WTC11 (cell line): ENCODE data around the gene OTUD7B.

ENCODE experiments used
- AFF4 ChIP-seq: sonication (generic); formaldehyde crosslinking; IDR thresholded peaks from 2 replicates; pipeline ENCODE4 v1.8.1; 2023; ENCODE audit warnings: mild to moderate bottlenecking, missing genetic modification reagents, borderline replicate concordance
- CTCF ChIP-seq: fragments of 200-600 bp; IDR thresholded peaks from 2 replicates; pipeline ENCODE4 v1.8.0; 2022; ENCODE audit warnings: antibody characterized with exemption
- ELF4 ChIP-seq: sonication (generic); formaldehyde crosslinking; IDR thresholded peaks from 2 replicates; pipeline ENCODE4 v1.8.1; 2022; ENCODE audit warnings: low read depth, mild to moderate bottlenecking, moderate library complexity, missing genetic modification reagents
- ETV6 ChIP-seq: sonication (generic); formaldehyde crosslinking; IDR thresholded peaks from 2 replicates; pipeline ENCODE4 v1.8.1; 2022; ENCODE audit warnings: mild to moderate bottlenecking, missing genetic modification reagents
- IRF2 ChIP-seq: sonication (generic); formaldehyde crosslinking; IDR thresholded peaks from 2 replicates; pipeline ENCODE4 v1.8.0; 2022; ENCODE audit warnings: low read depth, missing genetic modification reagents, borderline replicate concordance
- NFYB ChIP-seq: sonication (generic); formaldehyde crosslinking; conservative IDR thresholded peaks from 2 replicates; pipeline ENCODE4 v1.8.0; 2022; ENCODE audit warnings: low read depth, missing genetic modification reagents
- NR3C1 ChIP-seq: sonication (generic); formaldehyde crosslinking; conservative IDR thresholded peaks from 2 replicates; pipeline ENCODE4 v1.8.1; 2023; ENCODE audit warnings: low read depth, mild to moderate bottlenecking, missing genetic modification reagents
- RELA ChIP-seq: sonication (generic); formaldehyde crosslinking; IDR thresholded peaks from 2 replicates; pipeline ENCODE4 v1.8.1; 2022; ENCODE audit warnings: missing genetic modification reagents, mild to moderate bottlenecking, borderline replicate concordance
- SP1 ChIP-seq: sonication (generic); formaldehyde crosslinking; conservative IDR thresholded peaks from 2 replicates; pipeline ENCODE4 v1.8.1; 2022; ENCODE audit warnings: missing genetic modification reagents
- STAT6 ChIP-seq: sonication (generic); formaldehyde crosslinking; conservative IDR thresholded peaks from 2 replicates; pipeline ENCODE4 v1.8.1; 2023; ENCODE audit warnings: mild to moderate bottlenecking, low read depth, missing genetic modification reagents, moderate library complexity
- ZBTB21 ChIP-seq: sonication (generic); formaldehyde crosslinking; IDR thresholded peaks from 2 replicates; pipeline ENCODE4 v1.8.1; 2023; ENCODE audit warnings: mild to moderate bottlenecking, missing genetic modification reagents, borderline replicate concordance
- ZBTB43 ChIP-seq: sonication (generic); formaldehyde crosslinking; IDR thresholded peaks from 2 replicates; pipeline ENCODE4 v1.8.1; 2023; ENCODE audit warnings: mild to moderate bottlenecking, missing genetic modification reagents
- ZNF425 ChIP-seq: fragments of 250-450 bp; sonication (Bioruptor Pico); conservative IDR thresholded peaks from 2 replicates; pipeline ENCODE4 v1.9.0; 2021; ENCODE audit warnings: mild to moderate bottlenecking

- TF ChIP-seq STAT6 (CRISPR knock-in tag): no peak
- TF ChIP-seq RELA (CRISPR knock-in tag): no peak
- TF ChIP-seq AFF4 (CRISPR knock-in tag): no peak
- no peak for TF ChIP-seq CTCF
- TF ChIP-seq ZNF425: no peak
- no peak for TF ChIP-seq ELF4 (CRISPR knock-in tag)
- TF ChIP-seq ZBTB21 (CRISPR knock-in tag): no peak
- TF ChIP-seq ZBTB43: no peak
- TF ChIP-seq NFYB: no peak
- TF ChIP-seq ETV6 (CRISPR knock-in tag): no peak
- no peak for TF ChIP-seq SP1 (CRISPR knock-in tag)
- no peak for TF ChIP-seq IRF2
- no peak for TF ChIP-seq NR3C1 (CRISPR knock-in tag)
These were observed 4.9 kb downstream of the OTUD7B start for GRCh38 chr1:150005606-150006005.
